Activated CD8-positive, alpha-beta memory T cell treated with anti-CD3 and anti-CD28 coated beads for 4 hours (primary cell): ENCODE measurements around the gene HELZ.

ENCODE experiments used
- DNase-seq, 2 donors: peaks; one replicate each; pipeline ENCODE4 v3.0.0-alpha.2; 2020; ENCODE audit warnings: low read depth in 2 of 2

HELZ gene

DNA sequence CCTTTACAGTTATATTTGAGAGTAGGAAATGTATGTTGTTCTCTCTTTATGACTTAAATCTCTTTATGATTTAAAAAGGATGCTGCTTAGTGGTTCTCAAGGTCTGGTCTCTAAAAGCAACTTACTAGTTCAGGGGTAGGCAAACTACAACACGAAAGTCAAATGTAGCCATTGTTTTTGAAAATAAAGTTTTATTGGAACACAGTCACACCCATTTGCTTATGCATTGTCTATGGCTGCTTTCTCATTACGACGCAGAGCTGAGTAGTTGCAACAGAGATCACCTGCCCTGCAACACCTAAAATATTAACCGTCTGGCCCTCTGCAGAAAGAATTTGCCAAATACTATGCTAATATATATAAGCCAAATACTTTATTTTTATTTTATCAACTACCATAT lies 58.2 kb downstream of the HELZ start:
- no peak for DNase-seq

- no peak for DNase-seq
These were observed 61.5 kb downstream of the HELZ start for GRCh38 chr17:67183531-67183930.

- DNase-seq, result no peak
These were observed 63.2 kb downstream of the HELZ start for GRCh38 chr17:67181825-67182224.

DNA sequence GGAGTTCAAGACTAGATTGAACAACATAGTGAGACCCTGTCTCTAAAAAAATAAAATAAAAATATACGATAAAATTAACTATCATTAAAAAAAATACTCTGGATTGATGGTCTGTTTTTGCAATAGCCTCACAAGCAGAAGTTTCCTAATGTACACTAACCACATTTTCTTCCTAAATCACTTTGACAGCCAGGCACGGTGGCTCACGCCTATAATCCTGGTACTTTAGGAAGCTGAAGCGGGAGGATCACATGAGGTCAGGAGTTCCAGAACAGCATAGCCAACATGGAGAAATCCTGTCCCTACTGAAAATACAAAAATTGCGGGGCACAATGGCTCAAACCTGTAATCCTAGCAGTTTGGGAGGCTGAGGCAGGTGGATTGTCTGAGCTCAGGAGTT lies 64.7 kb downstream of the HELZ start:
- no peak for DNase-seq

- DNase-seq, result no peak
These were observed 66.4 kb downstream of the HELZ start for GRCh38 chr17:67178555-67178954.

GRCh38 chr17:67177732-67178131 lies 67.3 kb downstream of the HELZ start:
- DNase-seq, result no peak

DNA sequence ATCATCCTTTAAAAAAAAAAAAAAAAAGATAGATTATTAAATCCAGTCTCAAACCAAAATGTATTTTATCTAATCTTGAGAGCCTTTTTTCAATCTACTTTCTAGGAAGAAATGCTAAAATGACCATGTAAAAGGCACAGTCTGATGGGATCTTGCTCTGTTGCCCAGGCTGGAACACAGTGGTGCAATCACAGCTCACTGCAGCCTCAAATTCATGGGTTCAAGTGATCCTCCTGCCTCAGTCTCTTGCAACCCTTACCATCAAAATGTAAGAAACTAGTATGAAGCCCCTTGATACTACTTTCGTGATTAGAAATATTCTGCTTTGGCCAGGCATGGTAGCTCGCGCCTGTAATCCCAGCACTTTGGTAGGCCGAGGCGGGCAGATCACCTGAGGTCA lies 70.8 kb downstream of the HELZ start:
- no peak for DNase-seq

DNA sequence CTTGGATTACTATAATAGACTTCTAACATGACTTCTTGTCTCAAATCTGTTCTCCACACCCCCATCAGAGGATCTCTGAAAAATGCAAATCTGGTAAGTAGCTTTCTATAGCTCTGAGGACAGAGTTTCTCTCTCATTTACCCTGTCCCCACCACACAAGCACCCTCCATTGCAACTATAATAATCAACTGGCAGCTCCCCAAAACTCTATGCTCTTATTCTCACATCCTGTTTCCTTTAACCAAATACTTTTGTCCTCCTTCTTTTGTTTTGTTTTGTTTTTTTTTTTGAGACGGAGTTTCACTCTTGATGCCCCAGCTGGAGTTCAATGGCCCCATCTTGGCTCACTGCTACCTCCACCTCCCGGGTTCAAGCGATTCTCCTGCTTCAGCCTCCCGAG lies 73.4 kb downstream of the HELZ start:
- no peak for DNase-seq

DNA sequence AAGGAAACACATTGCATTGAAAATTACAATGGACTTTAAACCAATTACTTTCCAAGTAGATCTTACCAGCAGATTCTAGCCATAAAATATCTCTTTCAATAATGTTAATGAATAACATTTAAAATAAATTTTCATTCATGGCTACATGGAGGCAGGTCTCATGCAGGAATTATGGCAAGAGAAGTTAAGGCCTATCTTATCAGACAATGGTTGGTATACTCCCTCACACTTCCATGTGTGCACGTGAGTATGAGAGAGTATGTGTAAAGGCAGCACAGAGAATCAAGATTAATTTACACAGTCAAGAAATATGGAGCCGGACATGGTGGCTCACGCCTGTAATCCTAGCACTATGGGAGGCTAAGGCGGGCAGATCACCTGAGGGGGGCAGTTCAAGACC lies 76.5 kb downstream of the HELZ start:
- DNase-seq, result no peak

DNA sequence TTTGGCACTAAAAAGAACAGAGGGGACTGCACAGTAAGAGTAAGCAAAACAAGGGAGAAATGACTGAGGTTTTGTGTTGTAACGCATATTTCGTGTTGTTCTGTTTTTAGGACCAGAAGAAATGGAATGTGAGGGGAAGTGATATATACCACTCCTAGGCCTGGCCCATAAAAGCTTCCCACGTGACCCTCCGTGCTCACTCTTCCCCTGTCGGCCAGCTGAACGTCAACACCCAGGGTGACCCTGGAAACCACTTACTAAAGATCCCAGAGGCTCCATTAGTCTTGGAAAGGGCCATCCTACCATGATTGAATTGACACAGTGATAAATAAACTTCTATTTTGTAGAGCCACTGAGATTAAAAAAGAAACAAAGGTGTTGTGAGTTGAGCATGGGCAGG lies 79.8 kb downstream of the HELZ start:
- no peak for DNase-seq

DNA sequence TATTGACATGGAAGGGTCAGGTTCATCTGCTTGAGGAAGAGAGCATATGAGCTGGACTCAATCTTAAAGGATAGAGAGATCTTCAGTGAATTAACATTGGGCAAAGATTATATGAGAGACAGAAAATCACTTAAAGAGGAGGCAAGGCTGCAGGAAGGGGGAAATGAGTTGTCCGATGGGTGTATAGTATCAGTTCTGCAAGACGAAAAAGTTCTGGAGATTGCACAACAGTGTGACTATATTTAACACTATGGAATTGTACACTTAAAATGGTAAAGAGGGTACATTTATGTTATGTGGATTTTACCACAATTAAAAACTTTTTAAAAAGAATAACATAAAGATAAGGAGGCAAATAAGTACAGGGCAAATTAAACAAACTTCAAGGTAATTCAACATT lies 80.7 kb downstream of the HELZ start:
- no peak for DNase-seq

DNA sequence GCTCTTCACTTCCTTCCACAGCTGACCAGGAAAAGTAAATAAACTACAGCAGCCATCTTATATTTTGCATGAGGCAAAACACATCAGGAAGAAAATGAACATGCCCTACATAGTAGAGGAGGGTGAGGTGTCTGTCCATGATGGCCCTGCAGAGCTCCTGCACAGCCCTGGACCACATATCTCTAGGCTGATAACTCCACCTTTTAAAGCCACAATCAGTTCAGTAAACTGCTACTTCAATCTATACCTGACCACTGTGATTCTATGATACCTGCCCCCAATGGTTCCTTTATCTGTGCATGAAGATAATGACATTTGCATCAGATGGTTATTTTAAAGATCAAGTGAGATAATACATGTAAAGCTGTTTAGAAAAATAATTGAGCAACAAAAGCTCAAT lies 82.2 kb downstream of the HELZ start:
- DNase-seq, result no peak

DNA sequence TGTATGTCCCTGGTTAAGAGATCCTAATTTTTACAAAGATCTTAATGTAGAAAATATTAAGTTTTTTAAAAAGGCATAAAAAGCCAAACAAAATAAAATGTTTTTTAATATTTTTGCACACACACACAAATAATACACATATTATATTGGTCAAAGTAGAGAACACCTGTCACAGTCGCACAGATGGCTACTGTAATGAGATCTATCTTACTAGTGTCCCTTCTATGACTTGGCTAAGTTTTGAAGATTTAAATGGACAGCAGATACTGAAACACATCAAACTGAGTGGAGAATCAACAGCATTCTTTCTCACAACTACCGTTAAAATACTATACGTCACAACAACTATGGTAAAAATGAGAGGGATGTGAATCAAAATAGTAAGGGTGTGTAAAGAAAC lies 83.4 kb downstream of the HELZ start:
- DNase-seq, result no peak

GRCh38 chr17:67160791-67161190 lies 84.2 kb downstream of the HELZ start:
- no peak for DNase-seq

DNA sequence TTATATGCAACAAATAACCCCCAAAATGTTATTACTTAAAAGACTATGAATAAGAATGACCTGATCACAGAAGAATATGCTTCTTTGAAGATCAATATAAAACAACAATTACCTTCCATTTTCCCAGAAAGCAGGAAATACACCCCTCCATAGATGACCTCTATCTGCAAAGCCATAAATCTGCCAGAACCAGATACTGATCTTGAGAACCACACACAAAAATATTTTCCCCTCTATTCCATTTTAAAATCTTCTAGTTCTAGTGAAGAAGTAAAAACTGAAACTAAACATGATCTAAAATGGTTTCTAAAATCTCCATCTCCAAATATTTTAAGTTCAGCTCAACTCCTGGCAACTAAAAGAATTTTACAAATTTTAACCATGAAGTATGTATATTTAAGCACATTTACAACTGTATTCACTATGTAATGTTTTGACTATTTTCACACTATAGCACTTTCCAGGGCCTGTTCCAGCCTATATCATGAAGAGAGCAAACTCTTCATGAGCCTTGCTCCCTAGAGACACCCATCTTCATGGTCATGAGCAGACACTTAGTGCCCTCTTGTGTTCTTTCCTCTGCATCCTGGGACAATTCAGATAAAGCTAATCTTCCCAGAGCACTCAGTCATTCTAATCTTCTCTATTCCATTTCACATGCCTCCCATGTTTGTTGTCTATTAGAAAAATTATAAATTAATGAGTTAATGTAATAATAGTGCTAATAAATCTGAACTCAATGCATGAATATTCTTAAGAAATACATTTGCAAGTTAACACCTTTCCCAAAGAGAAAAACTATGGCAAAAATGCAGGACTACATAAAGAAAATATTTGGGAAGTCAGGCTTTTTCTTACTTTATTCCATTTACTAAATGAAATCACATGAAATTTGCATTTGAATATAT lies 87.0 kb downstream of the HELZ start:
- DNase-seq, result no peak

DNA sequence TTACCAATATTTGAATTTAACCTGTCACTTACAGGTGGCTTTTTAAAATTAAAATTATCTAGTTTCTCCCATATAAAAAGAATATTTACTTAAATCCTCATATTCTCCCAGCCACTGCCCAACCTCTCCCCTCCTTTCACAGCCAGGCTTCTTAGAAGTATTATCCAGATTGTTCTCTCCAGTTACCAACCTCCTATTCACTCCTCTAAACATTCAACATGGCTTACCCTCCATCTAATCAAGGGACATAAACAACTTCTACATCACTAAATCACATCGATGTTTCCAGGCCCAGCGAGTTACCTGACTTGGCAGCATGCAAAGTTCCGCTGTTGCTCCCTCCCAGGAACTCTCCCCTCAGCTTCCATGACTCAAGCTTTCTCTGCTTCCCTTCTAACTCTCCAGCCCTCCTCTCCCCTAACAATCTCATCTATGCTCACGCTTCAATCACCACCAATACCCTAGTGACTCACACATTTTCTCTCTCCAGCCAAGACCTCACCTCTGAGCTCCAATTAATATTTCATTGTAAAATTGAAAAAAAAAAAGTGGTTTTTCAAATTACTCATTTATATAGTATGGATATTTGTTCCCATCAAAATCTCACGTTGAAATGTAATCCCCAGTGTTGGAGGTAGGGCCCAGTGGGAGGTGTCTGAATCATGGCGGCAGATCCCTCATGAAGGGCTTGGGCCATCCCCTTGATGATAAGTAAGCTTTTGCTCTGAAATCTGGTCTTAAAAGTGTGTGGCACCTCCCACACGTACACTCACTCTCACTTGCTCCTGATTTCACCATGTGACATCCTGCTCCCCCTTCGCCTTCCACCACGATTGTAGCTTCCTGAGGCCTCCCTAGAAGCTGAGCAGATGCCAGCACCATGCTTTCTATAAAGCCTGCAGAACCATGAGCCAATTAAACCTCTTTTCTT lies 88.5 kb downstream of the HELZ start:
- DNase-seq, result no peak

DNA sequence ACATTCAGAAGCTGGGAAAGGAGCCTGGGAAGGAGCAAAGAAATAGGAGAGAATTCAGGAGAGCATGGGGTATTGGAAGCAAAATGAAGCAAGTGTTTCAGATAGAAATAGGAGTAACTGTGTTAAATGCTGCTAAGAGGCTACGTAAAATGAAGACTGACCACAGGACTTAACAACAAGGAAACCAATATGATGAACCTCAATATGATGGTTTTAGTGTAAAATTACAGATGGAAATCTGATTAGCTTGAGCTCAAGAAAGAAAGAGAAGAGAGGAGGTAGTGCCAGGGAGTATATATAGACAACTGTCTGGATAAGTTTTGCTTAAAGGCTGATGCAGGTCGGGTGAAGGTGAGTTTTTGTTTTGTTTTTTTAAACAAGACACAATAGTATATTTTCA lies 92.2 kb downstream of the HELZ start:
- DNase-seq, result no peak

GRCh38 chr17:67151717-67152116 lies 93.3 kb downstream of the HELZ start:
- no peak for DNase-seq

- DNase-seq, result no peak
These were observed 94.2 kb downstream of the HELZ start for GRCh38 chr17:67150826-67151225.

- DNase-seq, result no peak
These were observed 96.6 kb downstream of the HELZ start for GRCh38 chr17:67148352-67148751.

GRCh38 chr17:67145183-67145805 lies 99.7 kb downstream of the HELZ start:
- no peak for DNase-seq

DNA sequence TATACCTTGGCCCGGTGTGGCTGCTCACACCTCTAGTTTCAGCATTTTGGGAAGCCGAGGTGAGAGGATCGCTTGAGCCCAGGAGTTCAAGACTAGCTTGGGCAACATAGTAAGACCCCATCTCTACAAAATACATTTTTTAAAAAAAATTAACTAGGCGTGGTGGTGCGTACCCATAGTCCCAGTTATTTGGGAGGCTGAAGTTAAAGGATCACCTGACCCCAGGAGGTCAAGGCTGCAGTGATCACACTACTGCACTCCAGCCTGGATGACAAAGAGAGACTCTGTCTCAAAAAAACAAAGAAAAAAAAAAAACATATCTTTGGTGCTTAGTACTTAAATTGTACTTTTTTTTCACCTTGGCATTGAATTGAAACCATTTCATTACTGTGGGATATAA lies 101.7 kb downstream of the HELZ start:
- no peak for DNase-seq
